Loucy (cell line): ENCODE results near the gene UHMK1.

Source experiments
- H2AFZ ChIP-seq: fragments of 200-600 bp; sonication (generic); 2 replicates; pipeline ENCODE4 v1.6.0; 2016; ENCODE audit warnings: antibody characterized with exemption, mild to moderate bottlenecking, low read length, moderate library complexity
- H3F3A ChIP-seq: fragments of 200-600 bp; 2 replicates; pipeline ENCODE4 v1.6.0; 2016; ENCODE audit warnings: antibody characterized with exemption, low read depth, mild to moderate bottlenecking
- H3K27me3 ChIP-seq: fragments of 200-600 bp; sonication (generic); 2 replicates; pipeline ENCODE4 v1.6.1; 2014; ENCODE audit warnings: low read length, mild to moderate bottlenecking; ENCODE audit not compliant: insufficient read depth, poor library complexity, severe bottlenecking
- H3K36me3 ChIP-seq: fragments of 200-600 bp; sonication (generic); 2 replicates; pipeline ENCODE4 v1.6.1; 2016; ENCODE audit warnings: low read length; ENCODE audit not compliant: insufficient read depth
- H3K4me1 ChIP-seq: fragments of 200-600 bp; sonication (generic); 2 replicates; pipeline ENCODE4 v1.5.1; 2014; ENCODE audit warnings: low read length, mild to moderate bottlenecking; ENCODE audit not compliant: insufficient read depth, poor library complexity, severe bottlenecking
- H3K4me2 ChIP-seq: fragments of 200-600 bp; sonication (generic); 2 replicates; pipeline ENCODE4 v1.6.0; 2014; ENCODE audit warnings: antibody characterized with exemption, low read length, low read depth, mild to moderate bottlenecking; ENCODE audit not compliant: poor library complexity, severe bottlenecking
- H3K4me3 ChIP-seq: fragments of 200-600 bp; sonication (generic); 2 replicates; pipeline ENCODE4 v1.5.1; 2014; ENCODE audit warnings: low read length, mild to moderate bottlenecking, mixed read lengths; ENCODE audit not compliant: poor library complexity, severe bottlenecking
- H3K79me2 ChIP-seq: fragments of 200-600 bp; sonication (generic); 2 replicates; pipeline ENCODE4 v1.6.1; 2014; ENCODE audit warnings: low read length; ENCODE audit not compliant: insufficient read depth
- H3K9ac ChIP-seq: fragments of 200-600 bp; sonication (generic); 2 replicates; pipeline ENCODE4 v1.6.0; 2014; ENCODE audit warnings: mild to moderate bottlenecking, low read depth, low read length, moderate library complexity; ENCODE audit not compliant: poor library complexity, severe bottlenecking
- H3K9me2 ChIP-seq: fragments of 200-600 bp; sonication (generic); replicated peaks from 2 replicates; pipeline ENCODE4 v1.6.1; 2016; ENCODE audit warnings: low read depth, low read length, mixed read lengths
- H3K9me3 ChIP-seq: fragments of 200-600 bp; sonication (generic); 2 replicates; pipeline ENCODE4 v1.6.1; 2014; ENCODE audit warnings: mild to moderate bottlenecking, antibody characterized with exemption, low read length, low read depth; ENCODE audit not compliant: insufficient read depth
- H4K20me1 ChIP-seq: fragments of 200-600 bp; sonication (generic); 2 replicates; pipeline ENCODE4 v1.6.0; 2014; ENCODE audit warnings: antibody characterized with exemption, low read length, mild to moderate bottlenecking; ENCODE audit not compliant: insufficient read depth, poor library complexity, severe bottlenecking
- EZH2phosphoT487 ChIP-seq: fragments of 200-600 bp; IDR thresholded peaks from 2 replicates; pipeline ENCODE4 v1.6.1; 2018; ENCODE audit warnings: antibody characterized with exemption, mild to moderate bottlenecking, moderate library complexity, borderline replicate concordance
- TF ChIP-seq, protein P1 (sequence below): fragments of 200-600 bp; sonication (generic); conservative IDR thresholded peaks from 2 replicates; pipeline ENCODE4 v1.5.1; 2014; ENCODE audit warnings: mild to moderate bottlenecking, antibody characterized with exemption, low read length

UHMK1 gene

DNA sequence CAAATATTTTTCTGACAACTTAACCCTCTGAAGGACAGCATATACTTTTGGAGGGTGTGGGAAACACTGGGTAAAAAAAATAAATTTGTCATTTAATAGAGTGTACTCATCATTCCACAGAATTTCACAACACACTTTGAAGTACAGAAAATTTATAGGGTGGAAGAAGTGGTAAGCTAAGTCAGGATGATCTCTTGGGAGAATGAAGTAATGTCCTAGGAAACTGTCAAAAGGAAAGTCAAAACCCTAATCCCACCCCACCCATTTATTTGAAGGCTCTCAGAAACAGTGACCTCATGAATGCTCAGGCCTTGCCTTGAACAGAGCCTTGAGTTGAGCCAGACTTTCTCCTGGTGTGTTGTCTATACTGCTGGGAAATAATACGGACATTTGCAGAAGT lies 56.6 kb downstream of the UHMK1 start:
- no peaks in the 10 kb centered on the region for H3K4me1 ChIP-seq
- H2AFZ ChIP-seq = no peak overlapping the region
- H3F3A ChIP-seq = no peaks in the 10 kb centered on the region
- no peaks in the 10 kb centered on the region for H3K36me3 ChIP-seq
- no peaks in the 10 kb centered on the region for H4K20me1 ChIP-seq
- no peak for TF ChIP-seq EZH2phosphoT487
- TF ChIP-seq, protein P1, sequence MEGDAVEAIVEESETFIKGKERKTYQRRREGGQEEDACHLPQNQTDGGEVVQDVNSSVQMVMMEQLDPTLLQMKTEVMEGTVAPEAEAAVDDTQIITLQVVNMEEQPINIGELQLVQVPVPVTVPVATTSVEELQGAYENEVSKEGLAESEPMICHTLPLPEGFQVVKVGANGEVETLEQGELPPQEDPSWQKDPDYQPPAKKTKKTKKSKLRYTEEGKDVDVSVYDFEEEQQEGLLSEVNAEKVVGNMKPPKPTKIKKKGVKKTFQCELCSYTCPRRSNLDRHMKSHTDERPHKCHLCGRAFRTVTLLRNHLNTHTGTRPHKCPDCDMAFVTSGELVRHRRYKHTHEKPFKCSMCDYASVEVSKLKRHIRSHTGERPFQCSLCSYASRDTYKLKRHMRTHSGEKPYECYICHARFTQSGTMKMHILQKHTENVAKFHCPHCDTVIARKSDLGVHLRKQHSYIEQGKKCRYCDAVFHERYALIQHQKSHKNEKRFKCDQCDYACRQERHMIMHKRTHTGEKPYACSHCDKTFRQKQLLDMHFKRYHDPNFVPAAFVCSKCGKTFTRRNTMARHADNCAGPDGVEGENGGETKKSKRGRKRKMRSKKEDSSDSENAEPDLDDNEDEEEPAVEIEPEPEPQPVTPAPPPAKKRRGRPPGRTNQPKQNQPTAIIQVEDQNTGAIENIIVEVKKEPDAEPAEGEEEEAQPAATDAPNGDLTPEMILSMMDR = no peak
- H3K9me2 ChIP-seq = no peaks in the 10 kb centered on the region
- H3K4me3 ChIP-seq = no peak overlapping the region
- H3K4me2 ChIP-seq = no peak overlapping the region
- no peaks in the 10 kb centered on the region for H3K9me3 ChIP-seq
- H3K9ac ChIP-seq = no peak overlapping the region
- H3K79me2 ChIP-seq = no peaks in the 10 kb centered on the region
- H3K27me3 ChIP-seq = no peaks in the 10 kb centered on the region

DNA sequence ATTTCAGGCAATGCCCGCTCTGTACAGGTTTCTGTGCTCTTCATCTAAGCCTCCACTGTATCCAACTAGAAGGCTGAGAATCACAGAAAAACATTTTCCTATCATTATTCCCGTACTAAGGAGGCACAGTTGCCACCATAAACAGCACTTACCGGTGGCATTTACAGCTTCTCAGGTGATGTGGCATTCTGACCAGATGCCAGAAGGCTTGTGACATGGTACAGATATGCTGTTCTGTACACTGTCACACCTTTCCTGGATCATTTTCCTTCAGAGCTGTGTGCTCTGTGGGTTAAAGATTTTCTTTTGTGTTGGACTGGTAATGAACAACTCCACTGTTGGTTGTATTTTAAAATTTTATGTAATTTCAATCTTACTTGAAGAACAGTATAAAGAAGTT lies 59.9 kb downstream of the UHMK1 start:
- TF ChIP-seq, protein P1 = no peak
- TF ChIP-seq EZH2phosphoT487 = no peak
- no peaks in the 10 kb centered on the region for H3K9me3 ChIP-seq
- no peak overlapping the region for H3K9ac ChIP-seq
- 0 out of 2 replicates have a peak overlapping the region, but pooled peaks have one; percentile 35 for H2AFZ ChIP-seq
- H3K4me1 ChIP-seq = peaks cover 10% of the 10 kb centered on the region
- no peaks in the 10 kb centered on the region for H3K9me2 ChIP-seq
- no peaks in the 10 kb centered on the region for H3K36me3 ChIP-seq
- H3K4me3 ChIP-seq = no peak overlapping the region
- H3F3A ChIP-seq = no peaks in the 10 kb centered on the region
- peaks cover 5% of the 10 kb centered on the region for H4K20me1 ChIP-seq
- H3K79me2 ChIP-seq = peaks cover 10% of the 10 kb centered on the region
- H3K27me3 ChIP-seq = no peaks in the 10 kb centered on the region
- no peak overlapping the region for H3K4me2 ChIP-seq

DNA sequence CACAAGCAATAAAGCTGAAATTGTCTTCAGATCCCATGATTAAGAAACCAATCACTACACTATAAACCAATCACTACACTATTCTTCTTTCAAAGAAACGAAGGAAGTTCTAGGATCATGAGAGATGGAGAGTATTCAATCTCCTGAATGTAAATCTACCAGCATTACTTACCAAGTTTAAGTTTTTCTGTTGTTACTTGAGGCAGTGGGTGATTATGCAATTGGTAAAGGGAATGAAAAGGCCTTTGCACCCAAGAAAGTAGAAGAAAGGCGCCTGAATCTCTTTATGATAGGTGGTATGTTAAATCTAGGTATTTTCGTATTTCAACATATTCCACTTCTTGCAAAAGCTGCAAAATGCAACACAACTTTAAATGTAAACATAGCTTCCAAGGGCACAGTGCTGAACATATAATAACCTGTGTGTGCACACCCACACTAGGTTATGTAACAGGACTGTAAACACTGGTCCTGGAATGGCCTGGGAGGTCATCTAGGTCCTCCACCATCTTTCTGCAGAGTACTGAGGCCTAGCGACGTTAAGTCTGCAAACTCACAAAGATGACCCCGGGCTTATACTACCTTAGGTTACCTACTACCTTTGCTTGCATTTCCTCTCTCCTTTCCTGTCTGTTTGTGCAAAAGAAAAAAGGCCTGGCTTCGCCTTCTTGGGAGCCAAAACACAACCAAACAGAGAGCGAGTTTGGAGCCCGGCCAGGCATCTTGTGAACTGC lies 62.9 kb downstream of the UHMK1 start:
- peak overlapping the region; percentile 92 for H3K4me3 ChIP-seq
- H4K20me1 ChIP-seq = peaks cover 21% of the 10 kb centered on the region
- H3K9ac ChIP-seq = peak overlapping the region; percentile 80
- no peaks in the 10 kb centered on the region for H3K36me3 ChIP-seq
- no peak for TF ChIP-seq EZH2phosphoT487
- TF ChIP-seq, protein P1 = no peak
- H3K9me3 ChIP-seq = no peaks in the 10 kb centered on the region
- H3K9me2 ChIP-seq = no peaks in the 10 kb centered on the region
- H2AFZ ChIP-seq = peak overlapping the region; percentile 98
- H3K4me1 ChIP-seq = peaks cover 33% of the 10 kb centered on the region
- no peaks in the 10 kb centered on the region for H3K27me3 ChIP-seq
- H3K4me2 ChIP-seq = peak overlapping the region; percentile 72
- peaks cover 38% of the 10 kb centered on the region for H3K79me2 ChIP-seq
- no peaks in the 10 kb centered on the region for H3F3A ChIP-seq
